ENCODE results near the gene SLC9A9. TPM values are rescaled to one million over a fixed set of nuclear protein-coding genes. Genes with fewer than 3 reads are reported as not detected.

SLC9A9 gene
- polyA plus RNA-seq, 1 donor from 2014 or later: 0.54 TPM

DNA sequence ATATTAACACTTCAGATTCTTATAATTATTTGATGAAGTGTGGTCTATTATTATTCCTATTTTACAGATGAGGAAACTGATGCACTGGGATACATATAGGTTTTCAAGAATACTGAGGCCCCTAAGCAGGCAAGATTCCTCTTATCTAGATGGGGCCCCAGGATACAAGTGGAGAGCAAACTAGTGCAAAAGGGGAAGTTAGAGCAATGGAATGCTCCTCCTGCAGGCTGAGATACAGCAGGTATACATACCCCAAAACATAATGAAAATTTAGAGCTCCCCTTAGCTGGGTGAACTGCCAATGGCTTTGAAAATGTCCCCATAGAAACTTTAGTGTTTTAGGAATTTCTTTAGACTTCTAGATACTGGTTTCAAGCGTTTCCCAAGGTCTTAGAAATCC, 481.6 kb downstream of the SLC9A9 start:
- H3K36me3 ChIP-seq (ENCODE audit: insufficient read depth, low read length): no peaks in the 10 kb centered on the region
- H4K20me1 ChIP-seq (ENCODE audit: insufficient read depth): no peaks in the 10 kb centered on the region
- H3K27me3 ChIP-seq (ENCODE audit: insufficient read depth, low read depth, low read length): no peaks in the 10 kb centered on the region
- no peaks in the 10 kb centered on the region for H3K9me3 ChIP-seq (ENCODE audit: low read length)
- no peak overlapping the region for H3K4me2 ChIP-seq (ENCODE audit: low read length)
- H2AFZ ChIP-seq (ENCODE audit: low read depth, low read length): no peak overlapping the region
- H3K9me2 ChIP-seq (ENCODE audit: insufficient read depth, low read length): no peaks in the 10 kb centered on the region
- H3K27ac ChIP-seq (ENCODE audit: low read length): no peak overlapping the region
- no peaks in the 10 kb centered on the region for H3K79me2 ChIP-seq (replicated peaks; ENCODE audit: insufficient read depth, low read length)
- no peaks in the 10 kb centered on the region for H3F3A ChIP-seq (ENCODE audit: insufficient read depth, low read length, poor library complexity, severe bottlenecking)
- no peak overlapping the region for H3K9ac ChIP-seq (ENCODE audit: low read length)
- TF ChIP-seq RAD21 (conservative IDR thresholded peaks at IDR 0.05): no peak
- no peak overlapping the region for H3K4me3 ChIP-seq (ENCODE audit: low read length)

DNA sequence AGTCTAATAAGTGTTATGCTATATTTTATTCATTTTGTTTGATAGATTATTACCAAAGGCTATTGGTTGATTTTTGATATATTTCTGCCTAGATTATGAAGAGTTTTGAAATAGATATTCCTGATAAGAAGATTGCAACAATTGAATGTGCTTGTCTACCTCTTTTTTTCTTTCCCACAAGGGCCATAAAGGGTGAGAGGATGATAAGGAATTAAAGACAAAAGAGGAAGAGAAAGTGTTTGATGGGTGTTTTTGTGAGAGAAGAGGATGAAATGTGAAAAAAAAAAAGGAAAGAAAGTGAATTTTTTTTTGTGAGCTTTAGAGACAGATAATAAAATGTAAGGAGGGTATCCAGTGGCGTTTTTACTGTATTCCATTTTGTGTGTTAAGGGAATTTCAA, 484.3 kb downstream of the SLC9A9 start:
- Histone ChIP-seq H3F3A (ENCODE audit: insufficient read depth, low read length, poor library complexity, severe bottlenecking) (no peaks in the 10 kb centered on the region), H3K27me3 (ENCODE audit: insufficient read depth, low read depth, low read length) (no peaks in the 10 kb centered on the region), H4K20me1 (ENCODE audit: insufficient read depth) (no peaks in the 10 kb centered on the region), H2AFZ (ENCODE audit: low read depth, low read length) (no peak overlapping the region), H3K9ac (ENCODE audit: low read length) (no peak overlapping the region), H3K27ac (ENCODE audit: low read length) (no peak overlapping the region), H3K4me3 (ENCODE audit: low read length) (no peak overlapping the region), H3K9me3 (ENCODE audit: low read length) (no peaks in the 10 kb centered on the region), H3K4me2 (ENCODE audit: low read length) (no peak overlapping the region), H3K9me2 (ENCODE audit: insufficient read depth, low read length) (no peaks in the 10 kb centered on the region), H3K79me2 (replicated peaks; ENCODE audit: insufficient read depth, low read length) (no peaks in the 10 kb centered on the region), H3K36me3 (ENCODE audit: insufficient read depth, low read length) (no peaks in the 10 kb centered on the region)
- TF ChIP-seq EZH2 (IDR thresholded peaks at IDR 0.05; ENCODE audit: borderline replicate concordance, insufficient read depth, low read length, poor library complexity, severe bottlenecking) (no peak), MXI1 (conservative IDR thresholded peaks at IDR 0.05; ENCODE audit: poor library complexity, severe bottlenecking) (no peak), SMC3 (conservative IDR thresholded peaks at IDR 0.05; ENCODE audit: poor library complexity) (no peak), RAD21 (conservative IDR thresholded peaks at IDR 0.05) (no peak), TAF1 (IDR thresholded peaks at IDR 0.05; ENCODE audit: low read depth) (no peak)
- TF ChIP-seq, protein P1, sequence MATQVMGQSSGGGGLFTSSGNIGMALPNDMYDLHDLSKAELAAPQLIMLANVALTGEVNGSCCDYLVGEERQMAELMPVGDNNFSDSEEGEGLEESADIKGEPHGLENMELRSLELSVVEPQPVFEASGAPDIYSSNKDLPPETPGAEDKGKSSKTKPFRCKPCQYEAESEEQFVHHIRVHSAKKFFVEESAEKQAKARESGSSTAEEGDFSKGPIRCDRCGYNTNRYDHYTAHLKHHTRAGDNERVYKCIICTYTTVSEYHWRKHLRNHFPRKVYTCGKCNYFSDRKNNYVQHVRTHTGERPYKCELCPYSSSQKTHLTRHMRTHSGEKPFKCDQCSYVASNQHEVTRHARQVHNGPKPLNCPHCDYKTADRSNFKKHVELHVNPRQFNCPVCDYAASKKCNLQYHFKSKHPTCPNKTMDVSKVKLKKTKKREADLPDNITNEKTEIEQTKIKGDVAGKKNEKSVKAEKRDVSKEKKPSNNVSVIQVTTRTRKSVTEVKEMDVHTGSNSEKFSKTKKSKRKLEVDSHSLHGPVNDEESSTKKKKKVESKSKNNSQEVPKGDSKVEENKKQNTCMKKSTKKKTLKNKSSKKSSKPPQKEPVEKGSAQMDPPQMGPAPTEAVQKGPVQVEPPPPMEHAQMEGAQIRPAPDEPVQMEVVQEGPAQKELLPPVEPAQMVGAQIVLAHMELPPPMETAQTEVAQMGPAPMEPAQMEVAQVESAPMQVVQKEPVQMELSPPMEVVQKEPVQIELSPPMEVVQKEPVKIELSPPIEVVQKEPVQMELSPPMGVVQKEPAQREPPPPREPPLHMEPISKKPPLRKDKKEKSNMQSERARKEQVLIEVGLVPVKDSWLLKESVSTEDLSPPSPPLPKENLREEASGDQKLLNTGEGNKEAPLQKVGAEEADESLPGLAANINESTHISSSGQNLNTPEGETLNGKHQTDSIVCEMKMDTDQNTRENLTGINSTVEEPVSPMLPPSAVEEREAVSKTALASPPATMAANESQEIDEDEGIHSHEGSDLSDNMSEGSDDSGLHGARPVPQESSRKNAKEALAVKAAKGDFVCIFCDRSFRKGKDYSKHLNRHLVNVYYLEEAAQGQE (IDR thresholded peaks at IDR 0.05; ENCODE audit: borderline replicate concordance): no peak

DNA sequence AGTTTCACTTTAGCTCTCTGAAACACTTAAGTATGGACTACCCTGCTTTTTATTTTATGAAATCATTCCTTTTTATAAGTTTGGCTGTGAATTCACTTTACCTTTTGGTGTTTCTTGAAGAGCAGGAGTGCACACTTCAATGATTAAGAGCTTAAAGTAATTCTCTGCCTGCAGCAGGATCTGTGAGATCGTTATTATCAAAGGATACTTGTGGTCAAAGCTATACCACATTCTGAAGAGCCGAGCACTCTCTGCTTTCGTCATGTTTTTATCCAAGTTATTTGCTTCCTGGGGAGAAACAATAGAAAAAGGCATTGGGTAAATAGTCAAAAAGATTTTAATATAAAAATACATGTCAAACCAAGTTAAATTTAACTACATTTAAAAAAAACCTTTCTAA, 485.0 kb downstream of the SLC9A9 start:
- no peak overlapping the region for H3K4me2 ChIP-seq (ENCODE audit: low read length)
- H3K27me3 ChIP-seq (ENCODE audit: insufficient read depth, low read depth, low read length): no peaks in the 10 kb centered on the region
- no peaks in the 10 kb centered on the region for H4K20me1 ChIP-seq (ENCODE audit: insufficient read depth)
- H3K9me2 ChIP-seq (ENCODE audit: insufficient read depth, low read length): no peaks in the 10 kb centered on the region
- no peak overlapping the region for H3K27ac ChIP-seq (ENCODE audit: low read length)
- no peak overlapping the region for H2AFZ ChIP-seq (ENCODE audit: low read depth, low read length)
- H3K9me3 ChIP-seq (ENCODE audit: low read length): no peaks in the 10 kb centered on the region
- no peak overlapping the region for H3K4me3 ChIP-seq (ENCODE audit: low read length)
- TF ChIP-seq EZH2 (IDR thresholded peaks at IDR 0.05; ENCODE audit: borderline replicate concordance, insufficient read depth, low read length, poor library complexity, severe bottlenecking) (no peak), EP300 (conservative IDR thresholded peaks at IDR 0.05; ENCODE audit: poor library complexity, severe bottlenecking) (no peak), TAF1 (IDR thresholded peaks at IDR 0.05; ENCODE audit: low read depth) (no peak), MXI1 (conservative IDR thresholded peaks at IDR 0.05; ENCODE audit: poor library complexity, severe bottlenecking) (no peak), POLR2AphosphoS5 (IDR thresholded peaks at IDR 0.05) (no peak), SMC3 (conservative IDR thresholded peaks at IDR 0.05; ENCODE audit: poor library complexity) (no peak), RAD21 (conservative IDR thresholded peaks at IDR 0.05) (no peak)
- TF ChIP-seq, protein P2, sequence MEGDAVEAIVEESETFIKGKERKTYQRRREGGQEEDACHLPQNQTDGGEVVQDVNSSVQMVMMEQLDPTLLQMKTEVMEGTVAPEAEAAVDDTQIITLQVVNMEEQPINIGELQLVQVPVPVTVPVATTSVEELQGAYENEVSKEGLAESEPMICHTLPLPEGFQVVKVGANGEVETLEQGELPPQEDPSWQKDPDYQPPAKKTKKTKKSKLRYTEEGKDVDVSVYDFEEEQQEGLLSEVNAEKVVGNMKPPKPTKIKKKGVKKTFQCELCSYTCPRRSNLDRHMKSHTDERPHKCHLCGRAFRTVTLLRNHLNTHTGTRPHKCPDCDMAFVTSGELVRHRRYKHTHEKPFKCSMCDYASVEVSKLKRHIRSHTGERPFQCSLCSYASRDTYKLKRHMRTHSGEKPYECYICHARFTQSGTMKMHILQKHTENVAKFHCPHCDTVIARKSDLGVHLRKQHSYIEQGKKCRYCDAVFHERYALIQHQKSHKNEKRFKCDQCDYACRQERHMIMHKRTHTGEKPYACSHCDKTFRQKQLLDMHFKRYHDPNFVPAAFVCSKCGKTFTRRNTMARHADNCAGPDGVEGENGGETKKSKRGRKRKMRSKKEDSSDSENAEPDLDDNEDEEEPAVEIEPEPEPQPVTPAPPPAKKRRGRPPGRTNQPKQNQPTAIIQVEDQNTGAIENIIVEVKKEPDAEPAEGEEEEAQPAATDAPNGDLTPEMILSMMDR (IDR thresholded peaks at IDR 0.05; ENCODE audit: poor library complexity, severe bottlenecking): no peak
- TF ChIP-seq, protein P1 (IDR thresholded peaks at IDR 0.05; ENCODE audit: borderline replicate concordance): no peak
- H3F3A ChIP-seq (ENCODE audit: insufficient read depth, low read length, poor library complexity, severe bottlenecking): no peaks in the 10 kb centered on the region
- no peak overlapping the region for H3K9ac ChIP-seq (ENCODE audit: low read length)
- H3K79me2 ChIP-seq (replicated peaks; ENCODE audit: insufficient read depth, low read length): no peaks in the 10 kb centered on the region
- H3K36me3 ChIP-seq (ENCODE audit: insufficient read depth, low read length): no peaks in the 10 kb centered on the region
